Measurements from ENCODE around the gene MEIS2. TPM values are rescaled to one million over a fixed set of nuclear protein-coding genes. Genes with fewer than 3 reads are reported as not detected.

MEIS2 gene
- total and polyA plus RNA-seq, 2 experiments from 2014 or later, result 0.27 TPM; not detected in 1

GRCh38 chr15:37058316-37058985 is 41.9 kb downstream of the MEIS2 start:
- Histone ChIP-seq H3K79me2 (replicated peaks; ENCODE audit: insufficient read depth) (no peaks in the 10 kb centered on the region), H3K4me1 (ENCODE audit: insufficient read depth) (peaks cover 29% of the 10 kb centered on the region), H3F3A (replicated peaks; ENCODE audit: low read depth) (no peaks in the 10 kb centered on the region), H4K20me1 (replicated peaks; ENCODE audit: insufficient read depth) (no peaks in the 10 kb centered on the region), H2AFZ (no peak overlapping the region), H3K4me2 (0 out of 2 replicates have a peak overlapping the region, but pooled peaks have one; percentile 17), H3K27ac (ENCODE audit: low read depth) (no peak overlapping the region), H3K27me3 (ENCODE audit: insufficient read depth) (no peaks in the 10 kb centered on the region), H3K9me2 (ENCODE audit: insufficient read depth) (no peaks in the 10 kb centered on the region), H3K4me3 (no peak overlapping the region), H3K36me3 (ENCODE audit: insufficient read depth) (no peaks in the 10 kb centered on the region)
- H3K27ac Mint-ChIP-seq, result no peak overlapping the region
- DNase-seq (ENCODE audit: low spot score), result peak; percentile 70
- H3K4me1 Mint-ChIP-seq, result peaks cover 33% of the 10 kb centered on the region
- no peaks in the 10 kb centered on the region for H3K9me3 Mint-ChIP-seq
- H3K27me3 Mint-ChIP-seq (ENCODE audit: insufficient read depth, low read depth, poor library complexity), result no peaks in the 10 kb centered on the region
- no peak for TF ChIP-seq POLR2AphosphoS5 (IDR thresholded peaks at IDR 0.05; ENCODE audit: low read depth)
- no peak for TF ChIP-seq NANOG (IDR thresholded peaks at IDR 0.05; ENCODE audit: borderline replicate concordance)
- no peak for TF ChIP-seq EZH2 (IDR thresholded peaks at IDR 0.05; ENCODE audit: low read depth, unreplicated experiment)
- TF ChIP-seq ZNF331 (CRISPR knock-in tag; IDR thresholded peaks at IDR 0.05; ENCODE audit: low read depth), result no peak
- TF ChIP-seq ZNF462 (CRISPR knock-in tag; IDR thresholded peaks at IDR 0.05), result no peak
- no peak for TF ChIP-seq CREB1 (CRISPR knock-in tag; IDR thresholded peaks at IDR 0.05; ENCODE audit: low read depth)
- no peak for TF ChIP-seq REST (IDR thresholded peaks at IDR 0.05; ENCODE audit: unreplicated experiment)
- TF ChIP-seq EZH2phosphoT487 (IDR thresholded peaks at IDR 0.05; ENCODE audit: unreplicated experiment), result no peak
- no peak for TF ChIP-seq STAT1 (IDR thresholded peaks at IDR 0.05; ENCODE audit: unreplicated experiment)
- no peak for TF ChIP-seq ZNF114 (CRISPR knock-in tag; IDR thresholded peaks at IDR 0.05)
- no peak for TF ChIP-seq ETS1 (IDR thresholded peaks at IDR 0.05)
- ATAC-seq, result peak; percentile 90
- no peaks in the 10 kb centered on the region for H3K36me3 Mint-ChIP-seq (ENCODE audit: low read depth)
- H3K4me3 Mint-ChIP-seq, result no peak overlapping the region
